ENCODE data around the gene CNGA2. TPM values are rescaled to one million over a fixed set of nuclear protein-coding genes. Genes with fewer than 3 reads are reported as not detected.

Gene CNGA2
- total RNA-seq, 6 donors from 2014 or later: not detected

DNA sequence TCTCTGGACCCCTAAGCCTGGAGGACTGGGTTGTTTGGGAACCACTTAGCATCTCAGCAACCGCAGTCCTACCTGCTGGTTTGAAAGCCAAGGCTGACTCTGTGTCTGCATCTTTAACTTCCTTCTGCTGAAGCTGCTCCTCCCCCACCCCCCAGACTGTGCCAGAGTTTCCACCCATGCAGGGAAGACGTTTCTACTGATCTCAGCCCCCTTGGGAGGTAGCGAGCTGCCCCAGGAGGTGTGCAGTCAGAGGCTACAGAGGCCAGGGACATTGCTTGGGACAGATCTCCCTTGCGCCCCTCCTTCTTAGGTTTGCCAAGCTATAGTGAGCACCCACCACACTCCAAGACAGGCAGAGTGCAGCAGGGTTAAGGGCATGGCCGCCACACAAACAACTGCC is 23.4 kb upstream of the CNGA2 start:
- no peak overlapping the region for H3K4me3 ChIP-seq
- WGBS, 2 donors: 44% methylated on average over 4 of the region's 5 CpGs; no CpG with 5 or more reads in 1 of the 2 donors
- no peak for ATAC-seq (ENCODE audit: low FRiP score in 2 of 2)

DNA sequence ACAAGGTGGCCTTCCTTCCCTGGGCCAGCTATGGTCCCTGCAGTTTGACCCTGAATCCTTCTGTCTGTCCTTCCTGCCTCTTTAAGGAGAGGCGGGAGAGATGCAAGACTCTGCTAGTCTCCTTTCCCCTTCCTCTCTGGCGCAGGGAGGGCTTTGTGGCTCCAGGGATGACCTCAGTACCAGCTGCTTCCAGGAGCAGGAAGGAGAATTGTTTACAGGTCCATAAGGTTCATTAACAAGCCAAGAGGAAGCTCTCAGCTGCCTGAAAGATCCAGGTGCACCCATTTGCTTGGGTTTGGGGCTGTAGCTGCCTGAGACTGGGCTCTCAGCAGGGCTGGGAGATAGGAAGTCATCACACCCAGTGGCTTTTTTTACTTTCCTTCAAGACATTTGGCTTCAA is 22.8 kb upstream of the CNGA2 start:
- WGBS, 2 donors: 30 to 60% methylated on average over 1 to 2 of the region's 2 CpGs
- H3K4me1 ChIP-seq: no peaks in the 10 kb centered on the region
- no peak overlapping the region for H3K27ac ChIP-seq
- peak in 1 of 2 donors; percentile 54 for ATAC-seq (ENCODE audit: low FRiP score in 2 of 2)
- TF ChIP-seq POLR2A (IDR thresholded peaks at IDR 0.05): no peak
- TF ChIP-seq, protein P1, sequence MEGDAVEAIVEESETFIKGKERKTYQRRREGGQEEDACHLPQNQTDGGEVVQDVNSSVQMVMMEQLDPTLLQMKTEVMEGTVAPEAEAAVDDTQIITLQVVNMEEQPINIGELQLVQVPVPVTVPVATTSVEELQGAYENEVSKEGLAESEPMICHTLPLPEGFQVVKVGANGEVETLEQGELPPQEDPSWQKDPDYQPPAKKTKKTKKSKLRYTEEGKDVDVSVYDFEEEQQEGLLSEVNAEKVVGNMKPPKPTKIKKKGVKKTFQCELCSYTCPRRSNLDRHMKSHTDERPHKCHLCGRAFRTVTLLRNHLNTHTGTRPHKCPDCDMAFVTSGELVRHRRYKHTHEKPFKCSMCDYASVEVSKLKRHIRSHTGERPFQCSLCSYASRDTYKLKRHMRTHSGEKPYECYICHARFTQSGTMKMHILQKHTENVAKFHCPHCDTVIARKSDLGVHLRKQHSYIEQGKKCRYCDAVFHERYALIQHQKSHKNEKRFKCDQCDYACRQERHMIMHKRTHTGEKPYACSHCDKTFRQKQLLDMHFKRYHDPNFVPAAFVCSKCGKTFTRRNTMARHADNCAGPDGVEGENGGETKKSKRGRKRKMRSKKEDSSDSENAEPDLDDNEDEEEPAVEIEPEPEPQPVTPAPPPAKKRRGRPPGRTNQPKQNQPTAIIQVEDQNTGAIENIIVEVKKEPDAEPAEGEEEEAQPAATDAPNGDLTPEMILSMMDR (IDR thresholded peaks at IDR 0.05): no peak
- TF ChIP-seq EP300 (IDR thresholded peaks at IDR 0.05): no peak
- TF ChIP-seq POLR2AphosphoS5 (IDR thresholded peaks at IDR 0.05): no peak
- H3K36me3 ChIP-seq: no peaks in the 10 kb centered on the region
- H3K27me3 ChIP-seq: no peaks in the 10 kb centered on the region
- no peaks in the 10 kb centered on the region for H3K9me3 ChIP-seq
- DNase-seq: no peak
- no peak overlapping the region for H3K4me3 ChIP-seq

More for the DNA sequence above, 23.4 kb upstream of the CNGA2 start:
- TF ChIP-seq POLR2AphosphoS5 (IDR thresholded peaks at IDR 0.05) (no peak), POLR2A (IDR thresholded peaks at IDR 0.05) (no peak), EP300 (IDR thresholded peaks at IDR 0.05) (no peak)
- TF ChIP-seq, protein P1 (IDR thresholded peaks at IDR 0.05): no peak
- Histone ChIP-seq H3K4me1 (no peaks in the 10 kb centered on the region), H3K9me3 (no peaks in the 10 kb centered on the region), H3K36me3 (no peaks in the 10 kb centered on the region), H3K27ac (no peak overlapping the region), H3K27me3 (no peaks in the 10 kb centered on the region)
- no peak for DNase-seq

DNA sequence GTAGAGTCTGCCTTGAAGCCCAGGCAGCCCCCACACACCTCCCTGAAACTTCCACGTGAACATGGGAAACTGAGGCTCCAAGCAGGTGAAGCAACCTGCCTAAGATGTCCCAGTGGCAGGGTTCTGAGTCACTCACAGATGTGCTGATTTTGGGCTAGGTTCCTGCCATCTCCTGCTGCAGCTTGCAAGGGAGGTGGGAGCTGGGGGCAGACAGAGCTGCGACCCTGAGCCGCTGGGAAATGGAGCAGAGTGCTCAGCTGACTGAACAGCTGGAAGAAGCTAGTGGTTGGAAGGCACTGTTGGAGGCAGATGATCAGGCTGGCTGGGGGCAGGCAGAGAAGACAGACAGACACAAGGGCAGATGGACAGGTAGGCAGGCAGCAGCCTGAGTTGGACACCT is 22.3 kb upstream of the CNGA2 start:
- no peaks in the 10 kb centered on the region for H3K36me3 ChIP-seq
- no peak overlapping the region for H3K4me3 ChIP-seq
- TF ChIP-seq POLR2AphosphoS5 (IDR thresholded peaks at IDR 0.05) (no peak), EP300 (IDR thresholded peaks at IDR 0.05) (no peak), POLR2A (IDR thresholded peaks at IDR 0.05) (no peak)
- TF ChIP-seq, protein P1 (IDR thresholded peaks at IDR 0.05): no peak
- ATAC-seq (ENCODE audit: low FRiP score in 2 of 2): no peak
- H3K9me3 ChIP-seq: no peaks in the 10 kb centered on the region
- DNase-seq: no peak
- WGBS, 2 donors: 57% methylated on average over 3 of the region's 3 CpGs; no CpG with 5 or more reads in 1 of the 2 donors
- no peaks in the 10 kb centered on the region for H3K27me3 ChIP-seq
- H3K27ac ChIP-seq: no peak overlapping the region
- H3K4me1 ChIP-seq: no peaks in the 10 kb centered on the region

DNA sequence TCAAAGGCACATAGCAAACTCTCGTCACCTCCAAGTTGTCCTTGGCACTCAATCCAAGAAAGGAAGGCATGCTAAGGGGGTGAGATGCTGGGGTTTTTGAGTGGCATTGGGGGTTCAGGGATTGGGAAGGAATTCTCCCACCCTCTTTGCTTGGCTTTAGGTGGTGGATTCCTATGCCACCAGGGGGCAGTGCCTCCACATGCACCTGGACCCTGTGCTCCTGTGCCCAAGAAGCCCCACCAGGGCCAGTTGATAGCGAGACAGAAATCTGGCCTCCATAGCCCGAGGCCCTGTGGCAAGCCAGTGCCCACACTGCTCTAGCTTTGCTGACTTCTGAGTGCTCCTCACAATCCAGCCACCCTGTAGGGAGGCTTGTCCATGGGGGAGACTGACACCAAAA is 20.7 kb upstream of the CNGA2 start:
- TF ChIP-seq, protein P1 (IDR thresholded peaks at IDR 0.05): peak in 4 of 6 experiments; percentile 20 to 28 (median 22)
- TF ChIP-seq POLR2AphosphoS5 (IDR thresholded peaks at IDR 0.05): no peak
- no peak for ATAC-seq (ENCODE audit: low FRiP score in 2 of 2)

DNA sequence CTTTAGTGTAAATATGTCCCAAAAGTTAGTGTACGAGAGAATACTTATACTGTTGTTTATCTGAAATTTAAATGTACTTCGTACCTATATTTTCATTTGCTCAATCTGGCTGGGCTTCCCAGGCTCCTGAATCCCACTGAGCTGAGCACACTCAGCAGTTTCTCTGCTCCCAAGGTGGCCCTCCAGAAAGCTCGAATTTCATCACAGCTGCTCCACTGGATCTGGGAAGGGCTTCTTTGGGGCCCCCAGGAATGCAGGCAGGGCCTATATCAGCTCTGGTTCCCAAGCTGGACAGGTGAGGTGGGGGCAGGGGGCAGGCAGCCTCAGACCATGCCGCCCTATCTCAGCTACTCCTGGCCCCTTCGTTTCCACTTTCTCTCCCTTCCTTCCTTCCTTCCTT is 20.2 kb upstream of the CNGA2 start:
- no peaks in the 10 kb centered on the region for H3K4me1 ChIP-seq
- no peak for ATAC-seq (ENCODE audit: low FRiP score in 2 of 2)
- TF ChIP-seq, protein P1 (IDR thresholded peaks at IDR 0.05): no peak
- TF ChIP-seq POLR2AphosphoS5 (IDR thresholded peaks at IDR 0.05) (no peak), POLR2A (IDR thresholded peaks at IDR 0.05) (no peak), EP300 (IDR thresholded peaks at IDR 0.05) (no peak)
- H3K36me3 ChIP-seq: no peaks in the 10 kb centered on the region
- H3K27ac ChIP-seq: no peak overlapping the region
- no peaks in the 10 kb centered on the region for H3K9me3 ChIP-seq
- WGBS, 2 donors: 55 to 61% methylated on average over 5 of the region's 5 CpGs
- DNase-seq: no peak
- no peaks in the 10 kb centered on the region for H3K27me3 ChIP-seq
- no peak overlapping the region for H3K4me3 ChIP-seq

More for the DNA sequence above, 20.7 kb upstream of the CNGA2 start:
- Histone ChIP-seq H3K27ac (no peak overlapping the region), H3K4me3 (no peak overlapping the region), H3K9me3 (no peaks in the 10 kb centered on the region), H3K27me3 (no peaks in the 10 kb centered on the region), H3K4me1 (no peaks in the 10 kb centered on the region), H3K36me3 (no peaks in the 10 kb centered on the region)
- 55 to 100% methylated on average over 1 to 3 of the region's 3 CpGs for WGBS, 2 donors
- no peak for DNase-seq

All from upper lobe of left lung (tissue), 6 donors.